HG03039 (cell line): ENCODE data around the gene MVB12B.
"Not testable (repeated sequence)": the region's sequence is repeated elsewhere in the genome, so short reads cannot be mapped to it uniquely, and the experiment has no call there.

ENCODE experiments used
- ATAC-seq: cut with Tn5 transposase; IDR thresholded peaks from one replicate; pipeline ENCODE4 v1.9.1; 2021; ENCODE audit warnings: mild to moderate bottlenecking, moderate library complexity; ENCODE audit not compliant: unreplicated experiment

Gene MVB12B

GRCh38 chr9:126527109-126527825 is 200.6 kb downstream of the MVB12B start:
- no peak for ATAC-seq

- no peak for ATAC-seq
These were observed 201.5 kb downstream of the MVB12B start for GRCh38 chr9:126528111-126528510.

- no peak for ATAC-seq
These were observed 202.3 kb downstream of the MVB12B start for GRCh38 chr9:126528915-126529314.

GRCh38 chr9:126531035-126531571 is 204.5 kb downstream of the MVB12B start:
- ATAC-seq: no peak

GRCh38 chr9:126531591-126531990 is 205.0 kb downstream of the MVB12B start:
- ATAC-seq: no peak

- no peak for ATAC-seq
These were observed 205.4 kb downstream of the MVB12B start for GRCh38 chr9:126532019-126532462.

- no peak for ATAC-seq
These were observed 205.9 kb downstream of the MVB12B start for GRCh38 chr9:126532489-126532888.

- ATAC-seq: no peak
These were observed 206.6 kb downstream of the MVB12B start for GRCh38 chr9:126532951-126533925.

- ATAC-seq: no peak
These were observed 207.3 kb downstream of the MVB12B start for GRCh38 chr9:126533926-126534310.

GRCh38 chr9:126534431-126535186 is 208.0 kb downstream of the MVB12B start:
- no peak for ATAC-seq

GRCh38 chr9:126536131-126536530 is 209.5 kb downstream of the MVB12B start:
- no peak for ATAC-seq

- no peak for ATAC-seq
These were observed 210.3 kb downstream of the MVB12B start for GRCh38 chr9:126536841-126537465.

GRCh38 chr9:126538550-126538949 is 211.9 kb downstream of the MVB12B start:
- no peak for ATAC-seq

GRCh38 chr9:126540398-126540797 is 213.8 kb downstream of the MVB12B start:
- not testable (repeated sequence) for ATAC-seq

- ATAC-seq: no peak
These were observed 216.9 kb downstream of the MVB12B start for GRCh38 chr9:126543490-126543889.

GRCh38 chr9:126545106-126545505 is 218.5 kb downstream of the MVB12B start:
- ATAC-seq: no peak

GRCh38 chr9:126546036-126546435 is 219.4 kb downstream of the MVB12B start:
- ATAC-seq: no peak

- ATAC-seq: no peak
These were observed 221.7 kb downstream of the MVB12B start for GRCh38 chr9:126548312-126548711.

GRCh38 chr9:126549246-126550006 is 222.8 kb downstream of the MVB12B start:
- ATAC-seq: no peak
